Stimulated activated CD8-positive, alpha-beta memory T cell treated with anti-CD3 and anti-CD28 coated beads, Interleukin-4, amount 100 ng/mL, for 48 hours (primary cell): ENCODE measurements around the gene ZNF516.

Experiments used
- DNase-seq: peaks from one replicate; pipeline ENCODE4 v3.0.0-alpha.2; 2020

The ZNF516 gene

GRCh38 chr18:76507830-76508385 lies 12.9 kb upstream of the ZNF516 start:
- DNase-seq, result no peak

DNA sequence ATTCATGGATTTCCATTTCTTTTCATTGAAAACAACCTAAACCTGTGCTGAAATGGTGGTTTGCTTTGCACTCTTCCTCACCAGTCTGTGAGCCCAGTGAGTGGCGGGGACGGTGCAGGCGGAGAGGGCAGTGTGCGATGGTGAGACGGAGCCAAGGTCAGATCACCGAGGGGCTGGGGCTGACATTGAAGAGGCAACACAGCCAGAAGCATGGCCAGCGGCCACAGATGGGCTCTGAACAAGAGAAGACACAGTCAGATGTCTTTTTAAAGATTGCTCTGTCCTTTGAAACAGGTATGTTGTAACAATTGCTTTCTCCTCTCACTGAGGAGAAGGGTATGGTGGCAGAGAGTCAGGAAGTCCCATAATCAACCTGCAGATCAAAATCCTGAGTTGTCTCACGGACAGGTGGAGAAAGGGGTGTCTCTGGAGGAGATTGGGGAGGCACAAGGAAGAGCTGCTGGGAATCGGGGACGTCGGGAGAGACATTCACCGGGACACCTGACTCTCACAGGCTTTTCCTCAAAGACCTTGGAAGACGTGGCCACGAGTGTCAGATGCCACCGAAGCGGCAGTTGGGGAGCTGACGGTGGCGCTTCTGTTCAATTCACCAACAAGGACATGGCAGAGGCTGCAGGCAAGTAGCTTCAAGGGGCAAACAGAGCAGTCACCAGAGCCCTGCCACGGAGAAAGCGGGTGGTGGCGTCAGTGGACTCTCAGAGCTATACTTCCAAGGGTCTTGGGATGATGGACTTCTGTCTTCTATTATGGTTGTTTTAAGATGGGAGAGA lies 12.1 kb upstream of the ZNF516 start:
- DNase-seq, result no peak

DNA sequence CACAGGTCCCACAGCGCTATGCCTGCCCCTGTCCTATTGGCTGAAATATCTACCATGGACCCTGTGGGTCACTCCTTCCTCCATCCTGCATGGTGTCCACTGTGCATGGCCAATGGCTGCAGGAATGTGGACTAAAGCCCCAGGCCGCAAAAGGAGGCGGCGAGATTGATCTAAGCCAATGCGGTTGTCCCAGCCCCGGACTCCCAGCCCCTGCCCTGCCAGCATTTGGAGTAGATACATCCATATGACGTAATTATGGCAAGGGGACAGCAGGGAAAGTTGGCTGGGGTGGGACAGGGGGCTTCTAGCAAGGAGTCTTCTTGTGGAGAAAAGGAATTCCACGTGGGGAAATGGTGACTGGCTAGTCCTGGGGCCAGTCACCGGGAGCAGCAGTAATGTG lies 11.4 kb upstream of the ZNF516 start:
- DNase-seq, result no peak

GRCh38 chr18:76505614-76506013 lies 10.6 kb upstream of the ZNF516 start:
- no peak for DNase-seq

DNA sequence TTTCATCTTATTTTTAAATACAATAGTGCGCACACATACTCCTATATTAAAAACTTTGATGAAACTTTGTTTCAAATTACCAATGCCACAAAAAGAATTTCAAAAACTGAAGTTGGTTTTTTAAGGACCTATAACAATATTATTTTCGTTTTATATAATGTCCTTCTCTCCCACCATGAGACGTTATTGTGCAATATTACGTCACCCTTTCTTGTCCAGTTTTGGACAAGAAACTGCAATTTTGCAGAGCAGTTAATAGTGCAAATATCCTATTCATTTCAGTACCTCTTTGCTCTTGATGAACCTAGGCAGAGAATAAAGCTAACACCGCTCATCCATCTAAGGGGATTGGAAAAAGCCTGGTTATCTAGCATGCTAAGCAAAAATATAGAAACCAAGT lies 9.7 kb upstream of the ZNF516 start:
- DNase-seq, result no peak

GRCh38 chr18:76503649-76504386 lies 8.8 kb upstream of the ZNF516 start:
- DNase-seq, result no peak

GRCh38 chr18:76502551-76502950 lies 7.5 kb upstream of the ZNF516 start:
- DNase-seq, result no peak

GRCh38 chr18:76499637-76500340 lies 4.7 kb upstream of the ZNF516 start:
- no peak for DNase-seq

DNA sequence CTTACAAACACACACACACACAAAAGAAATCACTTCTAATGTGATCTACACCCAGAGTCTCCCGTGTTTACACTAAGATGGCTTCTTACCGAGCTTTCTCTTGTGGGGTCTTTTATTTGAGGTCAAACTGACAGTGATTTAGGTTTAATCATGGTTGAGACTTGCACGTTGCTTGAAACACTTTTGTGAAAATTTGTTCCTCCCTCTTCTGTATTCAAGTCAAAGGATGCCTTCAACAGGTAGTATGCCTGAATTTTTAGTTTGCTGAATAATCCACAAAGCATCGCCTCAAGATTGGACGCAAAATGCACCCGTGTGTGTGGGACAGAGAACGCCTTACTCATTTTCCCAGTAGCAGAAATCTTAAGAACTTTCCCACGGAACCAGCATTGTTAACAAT lies 4.0 kb upstream of the ZNF516 start:
- no peak for DNase-seq

DNA sequence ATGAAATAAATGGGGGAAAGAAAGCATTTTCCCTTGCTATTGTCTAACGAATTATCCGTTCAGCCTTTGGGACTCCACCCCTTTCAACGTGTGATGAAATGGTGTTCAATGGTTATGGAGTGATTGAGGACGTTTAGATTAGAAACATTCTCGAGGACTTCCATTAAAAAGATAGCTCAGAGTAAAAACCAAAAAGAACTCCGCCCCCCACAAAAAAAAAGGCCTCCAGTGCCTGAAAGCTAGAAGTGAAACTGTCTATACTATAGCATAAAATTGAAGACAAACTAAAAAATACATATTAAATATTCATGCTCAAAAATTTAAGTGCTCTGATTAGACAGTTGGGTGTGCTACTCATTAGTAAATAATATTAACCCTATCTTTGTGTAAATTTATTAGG lies 3.0 kb upstream of the ZNF516 start:
- no peak for DNase-seq

GRCh38 chr18:76497021-76497420 lies 2.0 kb upstream of the ZNF516 start:
- no peak for DNase-seq

DNA sequence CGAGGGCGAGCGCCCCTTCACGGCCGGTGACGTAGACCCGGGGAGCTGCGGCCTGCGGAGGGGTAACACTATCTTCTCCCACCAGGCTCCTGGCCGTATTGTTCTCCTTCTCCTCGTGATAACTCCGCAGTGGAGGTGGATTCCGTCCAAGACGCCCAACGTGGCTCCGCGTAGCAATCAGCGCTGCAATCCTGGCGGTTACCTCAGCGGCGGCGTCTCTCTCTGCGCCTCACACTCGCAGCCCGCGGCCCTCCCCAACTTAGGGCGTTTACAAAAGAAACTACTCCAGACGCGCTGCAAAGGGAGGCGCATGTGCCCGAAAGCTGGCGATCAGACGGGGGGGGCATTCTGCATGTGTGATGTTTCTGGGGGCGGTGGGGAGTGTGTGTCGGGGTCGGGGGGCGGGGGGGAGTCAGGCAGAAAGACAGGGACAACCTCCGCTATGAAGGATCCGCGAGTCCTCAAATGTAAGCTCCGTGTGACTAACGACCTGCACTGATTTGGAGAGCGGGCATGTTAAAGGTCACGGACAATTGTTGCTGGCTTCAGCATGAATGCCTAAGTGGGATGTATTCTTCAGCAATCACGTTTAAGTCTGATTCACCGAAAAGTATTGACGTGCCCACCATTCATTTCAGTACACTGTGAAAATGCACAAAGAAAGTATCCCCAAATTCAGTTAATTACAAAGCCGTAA lies 1.3 kb upstream of the ZNF516 start:
- DNase-seq, result peak; percentile 43

DNA sequence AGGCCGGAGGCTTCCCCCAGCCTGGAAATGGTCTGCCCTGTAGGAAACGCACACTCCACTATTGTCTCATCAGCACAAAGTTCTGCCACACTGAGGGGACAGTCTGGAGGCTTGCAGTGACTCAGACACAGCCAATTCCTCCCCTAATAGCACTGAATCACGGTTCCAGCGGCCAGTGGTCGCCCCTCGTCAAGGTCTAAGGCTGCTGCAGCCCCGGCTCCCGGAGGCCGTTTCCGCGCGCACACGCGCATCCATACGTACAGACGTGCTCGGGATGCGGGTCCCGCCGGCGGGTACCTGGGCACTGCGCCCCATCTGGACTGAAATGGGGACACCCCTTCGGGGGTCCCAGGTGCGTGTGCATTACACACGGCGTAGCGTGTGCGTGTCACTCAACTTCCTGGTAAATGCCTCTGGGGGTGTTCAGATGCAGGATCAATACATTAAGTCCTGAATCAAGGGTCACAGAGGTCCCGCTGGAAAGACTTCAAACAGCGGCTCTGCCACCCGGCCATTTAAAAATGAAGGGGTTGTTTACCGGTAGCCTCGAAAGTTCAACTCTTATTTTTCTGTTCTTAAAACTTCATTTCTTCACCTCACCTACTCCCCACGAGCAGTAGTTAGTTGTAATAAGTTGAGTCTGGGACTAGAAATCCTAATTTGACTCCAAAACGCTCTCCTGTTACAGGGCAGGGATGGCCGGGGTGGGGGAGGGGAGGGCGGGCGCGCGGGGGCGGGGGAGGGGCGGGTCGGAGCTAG lies 572 bp upstream of the ZNF516 start:
- peak; percentile 36 for DNase-seq

GRCh38 chr18:76494231-76495005 lies 624 bp downstream of the ZNF516 start:
- DNase-seq, result peak; percentile 30

- peak; percentile 36 for DNase-seq
These were observed 1.6 kb downstream of the ZNF516 start for GRCh38 chr18:76493213-76494161.

- DNase-seq, result peak; percentile 100
These were observed 2.3 kb downstream of the ZNF516 start for GRCh38 chr18:76492669-76493212.

- DNase-seq, result peak; percentile 55
These were observed 3.0 kb downstream of the ZNF516 start for GRCh38 chr18:76491776-76492668.

GRCh38 chr18:76491473-76491775 lies 3.6 kb downstream of the ZNF516 start:
- peak; percentile 73 for DNase-seq
